SU-DHL-6 (cell line): ENCODE results near the gene ARHGEF1.

Experiments used
- EZH2phosphoT487 ChIP-seq: fragments of 200-600 bp; sonication (generic), shearing (Covaris generic); conservative IDR thresholded peaks from 2 replicates; pipeline ENCODE4 v1.6.1; 2018; ENCODE audit warnings: mild to moderate bottlenecking, antibody characterized with exemption, low read length, moderate library complexity, mixed read lengths
- TF ChIP-seq, protein P1 (sequence below): fragments of 200-600 bp; sonication (generic); IDR thresholded peaks from one replicate; pipeline ENCODE4 v1.5.1; 2017; ENCODE audit warnings: antibody characterized with exemption, mild to moderate bottlenecking, low read length, moderate library complexity; ENCODE audit not compliant: insufficient read depth, poor library complexity, severe bottlenecking

DNA sequence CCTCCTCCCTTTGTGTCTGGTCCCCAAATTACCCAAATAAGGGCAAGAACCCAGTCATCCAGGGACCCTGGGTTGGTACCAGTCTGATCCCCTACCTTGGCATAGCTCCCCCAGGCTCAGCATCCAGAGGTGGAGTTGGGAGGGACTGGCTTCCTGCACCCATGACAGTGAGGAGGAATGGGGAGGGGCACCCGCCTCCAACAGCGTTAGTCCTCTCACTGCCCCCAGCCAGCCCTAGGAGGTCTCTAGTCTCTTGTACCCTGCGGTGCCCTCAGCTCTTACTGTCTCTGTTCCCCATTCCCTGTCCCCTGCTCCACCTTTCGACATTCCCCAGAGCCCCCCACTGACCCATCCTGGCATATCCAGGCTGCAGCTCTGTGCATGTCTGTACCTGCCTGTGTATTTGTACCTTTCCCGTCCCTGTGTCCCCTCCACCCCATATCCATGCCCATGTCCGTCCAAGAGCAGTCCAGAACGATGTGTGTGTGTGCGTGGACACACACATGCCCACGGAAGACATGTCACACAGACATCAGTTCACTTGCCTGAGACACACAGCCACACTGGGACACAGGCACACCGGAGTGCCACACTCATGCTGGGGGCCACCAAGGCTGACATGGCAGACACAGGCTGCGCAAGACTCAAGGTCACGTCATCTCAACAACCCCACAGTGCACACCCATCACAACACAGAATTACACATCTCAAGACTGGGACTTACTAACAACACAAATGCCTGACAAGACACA, 27.4 kb downstream of the ARHGEF1 start:
- TF ChIP-seq, protein P1, sequence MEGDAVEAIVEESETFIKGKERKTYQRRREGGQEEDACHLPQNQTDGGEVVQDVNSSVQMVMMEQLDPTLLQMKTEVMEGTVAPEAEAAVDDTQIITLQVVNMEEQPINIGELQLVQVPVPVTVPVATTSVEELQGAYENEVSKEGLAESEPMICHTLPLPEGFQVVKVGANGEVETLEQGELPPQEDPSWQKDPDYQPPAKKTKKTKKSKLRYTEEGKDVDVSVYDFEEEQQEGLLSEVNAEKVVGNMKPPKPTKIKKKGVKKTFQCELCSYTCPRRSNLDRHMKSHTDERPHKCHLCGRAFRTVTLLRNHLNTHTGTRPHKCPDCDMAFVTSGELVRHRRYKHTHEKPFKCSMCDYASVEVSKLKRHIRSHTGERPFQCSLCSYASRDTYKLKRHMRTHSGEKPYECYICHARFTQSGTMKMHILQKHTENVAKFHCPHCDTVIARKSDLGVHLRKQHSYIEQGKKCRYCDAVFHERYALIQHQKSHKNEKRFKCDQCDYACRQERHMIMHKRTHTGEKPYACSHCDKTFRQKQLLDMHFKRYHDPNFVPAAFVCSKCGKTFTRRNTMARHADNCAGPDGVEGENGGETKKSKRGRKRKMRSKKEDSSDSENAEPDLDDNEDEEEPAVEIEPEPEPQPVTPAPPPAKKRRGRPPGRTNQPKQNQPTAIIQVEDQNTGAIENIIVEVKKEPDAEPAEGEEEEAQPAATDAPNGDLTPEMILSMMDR: no peak
- no peak for TF ChIP-seq EZH2phosphoT487
